ENCODE data around the gene CUBN.

GRCh38 chr10:17046989-17047388, 82.6 kb downstream of the CUBN start:
- no peak for TF ChIP-seq CTCF (IDR thresholded peaks at IDR 0.05)
- TF ChIP-seq NFE2L2 (conservative IDR thresholded peaks at IDR 0.05; ENCODE audit: low read length), result no peak
- no peak for TF ChIP-seq CHD2 (IDR thresholded peaks at IDR 0.05; ENCODE audit: low read length, partially characterized antibody)
- no peak for TF ChIP-seq KDM5A (IDR thresholded peaks at IDR 0.05)
- TF ChIP-seq POLR2A (IDR thresholded peaks at IDR 0.05; ENCODE audit: low read length), result no peak
- no peak for TF ChIP-seq EP300 (IDR thresholded peaks at IDR 0.05)
- TF ChIP-seq JUNB (IDR thresholded peaks at IDR 0.05), result no peak
- no peak for TF ChIP-seq JUN (IDR thresholded peaks at IDR 0.05)
- TF ChIP-seq POLR2AphosphoS2 (conservative IDR thresholded peaks at IDR 0.05; ENCODE audit: low read length), result no peak
- no peak for TF ChIP-seq FOSL2 (IDR thresholded peaks at IDR 0.05)
- no peak for TF ChIP-seq FOSL2 (CRISPR knock-in tag; IDR thresholded peaks at IDR 0.05)
- no peak for TF ChIP-seq NPAS2 (CRISPR knock-in tag; IDR thresholded peaks at IDR 0.05; ENCODE audit: borderline replicate concordance)
- TF ChIP-seq MAZ (IDR thresholded peaks at IDR 0.05; ENCODE audit: borderline replicate concordance, low read depth, low read length), result no peak
